Fibroblast of lung (primary cell): ENCODE measurements around the gene VAMP5. TPM values are rescaled to one million over a fixed set of nuclear protein-coding genes. Genes with fewer than 3 reads are reported as not detected.

Experiments used
- DNase-seq, 2 donors: peaks; one replicate each; pipeline versions ENCODE4 v3.0.0 to v3.0.0-alpha.2; 2010; ENCODE audit warnings: low read depth in 2 of 2
- H2AFZ ChIP-seq: 2 replicates; pipeline ENCODE4 v1.5.1; 2012; ENCODE audit warnings: low read length, control low read depth, inconsistent platforms
- H3K27ac ChIP-seq: 2 replicates; pipeline ENCODE4 v1.5.1; 2011; ENCODE audit warnings: low read length, control low read depth; ENCODE audit not compliant: insufficient read depth
- H3K27me3 ChIP-seq: 2 replicates; pipeline ENCODE4 v1.5.1; 2011; ENCODE audit warnings: mild to moderate bottlenecking, low read length; ENCODE audit not compliant: control insufficient read depth, insufficient read depth
- H3K36me3 ChIP-seq: 2 replicates; pipeline ENCODE4 v1.5.1; 2011; ENCODE audit warnings: low read length; ENCODE audit not compliant: control insufficient read depth, insufficient read depth
- H3K4me1 ChIP-seq: 2 replicates; pipeline ENCODE4 v1.5.1; 2011; ENCODE audit warnings: low read length; ENCODE audit not compliant: control insufficient read depth, insufficient read depth; ENCODE audit errors: extremely low read depth
- H3K4me2 ChIP-seq: 2 replicates; pipeline ENCODE4 v1.5.1; 2011; ENCODE audit warnings: low read length, control low read depth; ENCODE audit not compliant: insufficient read depth; ENCODE audit errors: extremely low read depth
- H3K4me3 ChIP-seq, 4 experiments: fragments of 200-600 bp in 1 of 4; sonication (generic) in 1 of 4; replicated peaks in 1 of 4; 2 replicates each; pipeline ENCODE4 v1.5.1; 2011 to 2016; ENCODE audit warnings: low read length in 4 of 4, low read depth in 3 of 4, mild to moderate bottlenecking in 3 of 4, control low read depth in 2 of 4, inconsistent platforms in 1 of 4, mixed read lengths in 1 of 4; ENCODE audit not compliant: insufficient read depth in 1 of 4; ENCODE audit errors: control extremely low read depth in 1 of 4
- H3K79me2 ChIP-seq: 2 replicates; pipeline ENCODE4 v1.5.1; 2012; ENCODE audit warnings: mild to moderate bottlenecking, low read length, inconsistent platforms; ENCODE audit not compliant: control insufficient read depth, insufficient read depth
- H3K9ac ChIP-seq: 2 replicates; pipeline ENCODE4 v1.5.1; 2011; ENCODE audit warnings: mild to moderate bottlenecking, low read length, control low read depth; ENCODE audit not compliant: insufficient read depth
- H3K9me3 ChIP-seq: 2 replicates; pipeline ENCODE4 v1.5.1; 2012; ENCODE audit warnings: low read depth, low read length; ENCODE audit not compliant: control insufficient read depth, insufficient read depth
- H4K20me1 ChIP-seq: 2 replicates; pipeline ENCODE4 v1.5.1; 2011; ENCODE audit warnings: low read length; ENCODE audit not compliant: control insufficient read depth, insufficient read depth; ENCODE audit errors: extremely low read depth
- EZH2 ChIP-seq: IDR thresholded peaks from 2 replicates; pipeline ENCODE4 v1.5.1; 2012; ENCODE audit warnings: low read length, control low read depth, mild to moderate bottlenecking; ENCODE audit errors: missing control alignments
- polyA plus RNA-seq, 2 donors: library from polyadenylated mRNA; depleted of rRNA in 1 of 2; stranded (reverse) in 1 of 2; unstranded in 1 of 2; fragments of >200 nt; gene quantifications; 2 replicates each; pipeline ENCODE4 v1.2.1, GENCODE V29; 2011 to 2012; ENCODE audit warnings: missing spikeins in 1 of 2
- total RNA-seq: library from RNA; depleted of rRNA; stranded (reverse); fragments of >200 nt; gene quantifications from 2 replicates; pipeline ENCODE4 v1.2.1, GENCODE V29; 2014
- TF ChIP-seq, protein P1 (sequence below), 2 donors: IDR thresholded peaks in 1 of 2; conservative IDR thresholded peaks in 1 of 2; 1 replicate in 1 of 2; 2 replicates in 1 of 2; pipeline ENCODE4 v1.5.1; 2011 to 2012; ENCODE audit warnings: low read length in 2 of 2, control low read depth in 1 of 2, inconsistent platforms in 1 of 2, low read depth in 1 of 2, mild to moderate bottlenecking in 1 of 2

The VAMP5 gene
- total and polyA plus RNA-seq, 2 donors (not counting 1 experiment from before 2014, with no cell fraction given), result 69.5 to 212 TPM

DNA sequence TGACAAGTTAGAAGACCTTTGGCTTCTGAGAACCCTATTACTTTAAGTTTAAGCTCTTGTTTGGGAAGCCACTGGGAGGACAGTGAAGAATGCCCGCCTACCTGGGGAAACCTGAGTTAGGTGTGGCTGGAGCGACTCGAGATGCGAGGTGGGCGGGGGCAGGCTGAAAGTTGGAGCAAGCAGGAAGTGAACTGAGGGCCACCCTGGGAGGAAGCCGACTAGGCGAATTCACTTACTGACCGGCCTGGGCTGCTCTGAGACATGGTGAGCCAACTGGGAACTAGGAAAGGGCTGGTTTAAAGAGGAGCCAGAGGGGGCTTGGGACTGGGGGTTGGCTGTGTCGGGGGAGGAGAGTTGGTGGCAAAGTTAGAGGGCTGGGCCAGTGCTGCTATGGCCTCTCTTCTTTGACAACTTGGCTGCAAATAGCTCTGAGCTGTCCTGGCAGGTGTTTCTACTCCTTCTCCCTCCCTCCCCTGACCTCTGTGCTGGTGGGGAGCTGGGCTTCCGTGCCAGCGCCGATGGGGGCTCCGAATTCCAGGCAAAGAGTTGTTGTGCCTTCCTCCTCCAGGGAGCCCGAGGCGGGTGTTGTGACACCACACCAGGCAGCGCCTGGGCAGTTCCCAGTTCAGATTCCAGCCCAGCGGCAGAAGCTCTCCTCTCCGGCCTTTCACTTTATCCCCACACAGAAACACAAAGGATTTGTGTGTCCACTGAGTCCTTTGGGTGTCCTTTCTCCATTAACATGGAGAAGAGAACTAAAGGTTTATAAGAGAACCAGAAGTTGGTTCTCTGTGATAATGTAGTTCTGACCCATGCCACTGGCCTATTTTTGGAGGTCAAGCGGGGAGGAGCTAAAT, 6.6 kb upstream of the VAMP5 start, which contains the start of gene VAMP8:
Gene VAMP8 (plus strand): TSS at position 201 of the 857 bp plus-strand sequence. CDS start 61 bp downstream, at position 262.
- Histone ChIP-seq H3K36me3 (no peaks in the 10 kb centered on the region), H3K9me3 (no peaks in the 10 kb centered on the region), H3K27me3 (no peaks in the 10 kb centered on the region), H3K79me2 (no peaks in the 10 kb centered on the region), H4K20me1 (no peaks in the 10 kb centered on the region), H3K4me3 (peak within 1 kb of the TSS in 1 of 4 experiments; percentile 27), H2AFZ (peak within 1 kb of the TSS; percentile 76), H3K9ac (peak within 1 kb of the TSS; percentile 21), H3K27ac (peak within 1 kb of the TSS; percentile 71), H3K4me2 (peak within 1 kb of the TSS; percentile 61), H3K4me1 (peaks cover 20% of the 10 kb centered on the region)
- TF ChIP-seq, protein P1, sequence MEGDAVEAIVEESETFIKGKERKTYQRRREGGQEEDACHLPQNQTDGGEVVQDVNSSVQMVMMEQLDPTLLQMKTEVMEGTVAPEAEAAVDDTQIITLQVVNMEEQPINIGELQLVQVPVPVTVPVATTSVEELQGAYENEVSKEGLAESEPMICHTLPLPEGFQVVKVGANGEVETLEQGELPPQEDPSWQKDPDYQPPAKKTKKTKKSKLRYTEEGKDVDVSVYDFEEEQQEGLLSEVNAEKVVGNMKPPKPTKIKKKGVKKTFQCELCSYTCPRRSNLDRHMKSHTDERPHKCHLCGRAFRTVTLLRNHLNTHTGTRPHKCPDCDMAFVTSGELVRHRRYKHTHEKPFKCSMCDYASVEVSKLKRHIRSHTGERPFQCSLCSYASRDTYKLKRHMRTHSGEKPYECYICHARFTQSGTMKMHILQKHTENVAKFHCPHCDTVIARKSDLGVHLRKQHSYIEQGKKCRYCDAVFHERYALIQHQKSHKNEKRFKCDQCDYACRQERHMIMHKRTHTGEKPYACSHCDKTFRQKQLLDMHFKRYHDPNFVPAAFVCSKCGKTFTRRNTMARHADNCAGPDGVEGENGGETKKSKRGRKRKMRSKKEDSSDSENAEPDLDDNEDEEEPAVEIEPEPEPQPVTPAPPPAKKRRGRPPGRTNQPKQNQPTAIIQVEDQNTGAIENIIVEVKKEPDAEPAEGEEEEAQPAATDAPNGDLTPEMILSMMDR (conservative IDR thresholded peaks at IDR 0.05 in 1 of 2, IDR thresholded peaks at IDR 0.05 in 1 of 2; ENCODE audit: low read depth in 1 of 2, low read length in 2 of 2), result no peak
- no peak for TF ChIP-seq EZH2
- DNase-seq, result no peak

DNA sequence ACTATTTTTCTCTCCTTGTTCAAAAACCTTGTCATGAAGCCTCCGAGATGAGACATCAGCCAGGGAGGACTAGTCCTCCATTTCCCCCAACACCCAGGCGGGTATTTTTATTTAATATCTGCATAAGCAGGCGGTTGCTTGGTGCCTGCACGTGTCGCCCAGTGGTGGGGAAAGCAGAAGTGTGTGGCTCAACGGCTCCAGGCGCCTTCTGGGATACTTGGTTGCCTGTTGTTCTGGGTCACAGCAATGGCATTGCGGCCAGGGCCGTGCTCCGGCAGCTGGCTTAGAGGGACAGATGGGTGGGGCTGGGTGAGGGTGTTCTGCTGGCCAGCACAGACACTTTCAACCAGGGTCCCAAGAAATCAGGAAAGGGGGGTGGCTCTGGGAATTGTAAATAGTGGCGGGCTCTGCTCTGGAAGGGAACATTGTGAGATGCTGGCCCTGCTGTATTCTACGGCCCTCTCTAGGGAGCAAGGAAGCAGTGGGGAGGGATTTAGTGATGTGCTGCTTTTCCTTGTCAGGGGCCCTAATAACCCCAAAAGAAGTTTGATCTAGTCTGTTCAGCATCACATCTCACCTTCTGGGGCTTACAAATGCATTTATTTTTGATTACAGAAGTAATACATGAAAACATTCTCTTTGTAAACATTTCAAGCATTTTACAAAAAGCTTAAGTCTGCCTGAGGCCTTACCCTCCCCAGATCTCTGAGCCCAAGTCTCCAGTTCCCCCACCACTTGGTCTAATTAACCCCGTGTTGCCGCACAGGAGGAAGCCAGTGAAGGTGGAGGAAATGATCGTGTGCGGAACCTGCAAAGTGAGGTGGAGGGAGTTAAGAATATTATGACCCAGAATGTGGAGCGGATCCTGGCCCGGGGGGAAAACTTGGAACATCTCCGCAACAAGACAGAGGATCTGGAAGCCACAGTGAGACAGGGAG, 5.7 kb upstream of the VAMP5 start:
- TF ChIP-seq, protein P1 (conservative IDR thresholded peaks at IDR 0.05 in 1 of 2, IDR thresholded peaks at IDR 0.05 in 1 of 2; ENCODE audit: low read depth in 1 of 2, low read length in 2 of 2), result no peak
- no peak for TF ChIP-seq EZH2
- DNase-seq, result no peak

More for the DNA sequence above, 5.7 kb upstream of the VAMP5 start:
- Histone ChIP-seq H3K4me1 (peaks cover 20% of the 10 kb centered on the region), H4K20me1 (no peaks in the 10 kb centered on the region), H3K9me3 (no peaks in the 10 kb centered on the region), H2AFZ (peak overlapping the region; percentile 76), H3K4me3 (peak overlapping the region in 1 of 4 experiments; percentile 3), H3K36me3 (no peaks in the 10 kb centered on the region), H3K27ac (peak overlapping the region; percentile 71), H3K79me2 (no peaks in the 10 kb centered on the region), H3K27me3 (no peaks in the 10 kb centered on the region), H3K4me2 (peak overlapping the region; percentile 70), H3K9ac (no peak overlapping the region)
